CMK (cell line): ENCODE results near the gene USP31.

ENCODE experiments used
- DNase-seq: peaks from one replicate; pipeline ENCODE4 v3.0.0-alpha.2; 2010; ENCODE audit warnings: low read depth

USP31 gene

GRCh38 chr16:23149267-23149992 lies at the start of gene USP31:
USP31 (minus strand) TSS chr16:23149452; CDS start chr16:23149270, 182 bp downstream.
- peak; percentile 77 for DNase-seq

GRCh38 chr16:23196539-23196938 lies 47.3 kb upstream of the USP31 start:
- no peak for DNase-seq

- no peak for DNase-seq
These were observed 46.2 kb upstream of the USP31 start for GRCh38 chr16:23195366-23195978.

GRCh38 chr16:23194497-23195221 lies 45.4 kb upstream of the USP31 start:
- no peak for DNase-seq

- DNase-seq, result no peak
These were observed 39.7 kb upstream of the USP31 start for GRCh38 chr16:23188911-23189310.

- no peak for DNase-seq
These were observed 38.1 kb upstream of the USP31 start for GRCh38 chr16:23187341-23187740.

GRCh38 chr16:23186171-23186570 lies 36.9 kb upstream of the USP31 start:
- DNase-seq, result no peak

- no peak for DNase-seq
These were observed 36.4 kb upstream of the USP31 start for GRCh38 chr16:23185656-23186055.

GRCh38 chr16:23183543-23183862 lies 34.3 kb upstream of the USP31 start:
- no peak for DNase-seq

GRCh38 chr16:23182679-23183542 lies 33.7 kb upstream of the USP31 start, which contains the start of gene SCNN1G:
SCNN1G (plus strand) TSS chr16:23182745; CDS start chr16:23186272, 3,527 bp downstream.
- no peak for DNase-seq

GRCh38 chr16:23182206-23182678 lies 33.0 kb upstream of the USP31 start:
- no peak for DNase-seq

- no peak for DNase-seq
These were observed 32.3 kb upstream of the USP31 start for GRCh38 chr16:23181506-23181905.

- no peak for DNase-seq
These were observed 26.4 kb upstream of the USP31 start for GRCh38 chr16:23175651-23176050.

- no peak for DNase-seq
These were observed 25.4 kb upstream of the USP31 start for GRCh38 chr16:23174622-23175021.

GRCh38 chr16:23172994-23173393 lies 23.7 kb upstream of the USP31 start:
- DNase-seq, result no peak

- DNase-seq, result no peak
These were observed 23.3 kb upstream of the USP31 start for GRCh38 chr16:23172583-23172982.

GRCh38 chr16:23164736-23165135 lies 15.5 kb upstream of the USP31 start:
- DNase-seq, result no peak

GRCh38 chr16:23163921-23164320 lies 14.7 kb upstream of the USP31 start:
- DNase-seq, result no peak

- DNase-seq, result no peak
These were observed 11.3 kb upstream of the USP31 start for GRCh38 chr16:23160574-23160973.

GRCh38 chr16:23160082-23160481 lies 10.8 kb upstream of the USP31 start:
- peak; percentile 45 for DNase-seq

GRCh38 chr16:23158114-23158513 lies 8.9 kb upstream of the USP31 start:
- no peak for DNase-seq

- DNase-seq, result no peak
These were observed 7.8 kb upstream of the USP31 start for GRCh38 chr16:23156946-23157460.
